ENCODE results near the gene GAL3ST2.
"Not testable (repeated sequence)": the region's sequence is repeated elsewhere in the genome, so short reads cannot be mapped to it uniquely, and the experiment has no call there.

GAL3ST2 gene

GRCh38 chr2:241746084-241746483, 30.5 kb upstream of the GAL3ST2 start:
- H3K4me3 ChIP-seq (ENCODE audit: low read depth, low read length), result no peak overlapping the region

- no peak overlapping the region for H3K4me3 ChIP-seq (ENCODE audit: low read depth, low read length)
Measured at GRCh38 chr2:241748468-241749256, 28.0 kb upstream of the GAL3ST2 start.

GRCh38 chr2:241750076-241750840, 26.4 kb upstream of the GAL3ST2 start:
- no peak overlapping the region for H3K4me3 ChIP-seq (ENCODE audit: low read depth, low read length)

- H3K4me3 ChIP-seq (ENCODE audit: low read depth, low read length), result no peak overlapping the region
Measured at GRCh38 chr2:241751152-241751551, 25.5 kb upstream of the GAL3ST2 start.

GRCh38 chr2:241751776-241752175, 24.8 kb upstream of the GAL3ST2 start:
- no peak overlapping the region for H3K4me3 ChIP-seq (ENCODE audit: low read depth, low read length)

GRCh38 chr2:241752253-241752652, 24.4 kb upstream of the GAL3ST2 start:
- no peak overlapping the region for H3K4me3 ChIP-seq (ENCODE audit: low read depth, low read length)

- no peak overlapping the region for H3K4me3 ChIP-seq (ENCODE audit: low read depth, low read length)
Measured at GRCh38 chr2:241752689-241753276, 23.8 kb upstream of the GAL3ST2 start.

GRCh38 chr2:241753493-241753892, 23.1 kb upstream of the GAL3ST2 start:
- no peak overlapping the region for H3K4me3 ChIP-seq (ENCODE audit: low read depth, low read length)

GRCh38 chr2:241754042-241754441, 22.6 kb upstream of the GAL3ST2 start:
- H3K4me3 ChIP-seq (ENCODE audit: low read depth, low read length), result no peak overlapping the region

GRCh38 chr2:241755166-241755565, 21.5 kb upstream of the GAL3ST2 start:
- no peak overlapping the region for H3K4me3 ChIP-seq (ENCODE audit: low read depth, low read length)

- no peak overlapping the region for H3K4me3 ChIP-seq (ENCODE audit: low read depth, low read length)
Measured at GRCh38 chr2:241755777-241756176, 20.8 kb upstream of the GAL3ST2 start.

GRCh38 chr2:241759067-241759807, 17.4 kb upstream of the GAL3ST2 start:
- no peak overlapping the region for H3K4me3 ChIP-seq (ENCODE audit: low read depth, low read length)

GRCh38 chr2:241759893-241760292, 16.7 kb upstream of the GAL3ST2 start:
- H3K4me3 ChIP-seq (ENCODE audit: low read depth, low read length), result not testable (repeated sequence)

GRCh38 chr2:241760301-241760771, 16.3 kb upstream of the GAL3ST2 start:
- H3K4me3 ChIP-seq (ENCODE audit: low read depth, low read length), result no peak overlapping the region

- no peak overlapping the region for H3K4me3 ChIP-seq (ENCODE audit: low read depth, low read length)
Measured at GRCh38 chr2:241762321-241762932, 14.2 kb upstream of the GAL3ST2 start.

GRCh38 chr2:241762933-241763369, 13.7 kb upstream of the GAL3ST2 start:
- H3K4me3 ChIP-seq (ENCODE audit: low read depth, low read length), result no peak overlapping the region

GRCh38 chr2:241763551-241764274, 12.9 kb upstream of the GAL3ST2 start:
- no peak overlapping the region for H3K4me3 ChIP-seq (ENCODE audit: low read depth, low read length)

GRCh38 chr2:241764275-241765241, 12.1 kb upstream of the GAL3ST2 start:
- H3K4me3 ChIP-seq (ENCODE audit: low read depth, low read length), result no peak overlapping the region

All from iPS-11a (cell line).